H9 (cell line): ENCODE measurements around the gene CCAR1. TPM values are rescaled to one million over a fixed set of nuclear protein-coding genes. Genes with fewer than 3 reads are reported as not detected.

ENCODE experiments used
- DNase-seq: peaks from one replicate; pipeline ENCODE4 v3.0.0-alpha.2; 2017
- H2AFZ ChIP-seq: one replicate; pipeline ENCODE4 v1.6.1; 2013; ENCODE audit warnings: mild to moderate bottlenecking, low read length, control low read depth, moderate library complexity
- H2AK5ac ChIP-seq: 2 replicates; pipeline ENCODE4 v1.6.1; 2013; ENCODE audit warnings: low read length, control low read depth, mixed read lengths; ENCODE audit not compliant: insufficient read length
- H2BK120ac ChIP-seq: one replicate; pipeline ENCODE4 v1.6.1; 2013; ENCODE audit warnings: low read depth, mild to moderate bottlenecking, low read length, control low read depth, inconsistent platforms; ENCODE audit not compliant: poor library complexity, severe bottlenecking
- H2BK12ac ChIP-seq: 2 replicates; pipeline ENCODE4 v1.6.1; 2013; ENCODE audit warnings: low read length, control low read depth, mixed read lengths, low read depth; ENCODE audit not compliant: insufficient read length
- H2BK15ac ChIP-seq: 2 replicates; pipeline ENCODE4 v1.6.1; 2013; ENCODE audit warnings: low read depth, low read length, control low read depth
- H2BK20ac ChIP-seq: one replicate; pipeline ENCODE4 v1.6.1; 2013; ENCODE audit warnings: low read depth, mild to moderate bottlenecking, low read length, control low read depth, inconsistent platforms; ENCODE audit not compliant: poor library complexity, severe bottlenecking
- H2BK5ac ChIP-seq: 2 replicates; pipeline ENCODE4 v1.6.1; 2013; ENCODE audit warnings: low read length, control low read depth, mixed read lengths; ENCODE audit not compliant: insufficient read length
- H3K14ac ChIP-seq: 2 replicates; pipeline ENCODE4 v1.6.1; 2013; ENCODE audit warnings: low read length, control low read depth; ENCODE audit not compliant: insufficient read depth
- H3K18ac ChIP-seq: 2 replicates; pipeline ENCODE4 v1.6.1; 2013; ENCODE audit warnings: low read depth, mild to moderate bottlenecking, mixed read lengths, low read length, control low read depth; ENCODE audit not compliant: insufficient read length
- H3K23ac ChIP-seq: 2 replicates; pipeline ENCODE4 v1.6.1; 2013; ENCODE audit warnings: low read length, control low read depth, mixed read lengths, low read depth; ENCODE audit not compliant: insufficient read length
- H3K23me2 ChIP-seq: 2 replicates; pipeline ENCODE4 v1.6.1; 2013; ENCODE audit warnings: low read depth, mild to moderate bottlenecking, mixed read lengths, low read length, control low read depth; ENCODE audit not compliant: insufficient read length, poor library complexity, severe bottlenecking
- H3K27ac ChIP-seq: 2 replicates; pipeline ENCODE4 v1.5.1; 2013; ENCODE audit warnings: low read length, control low read depth, mixed read lengths, low read depth; ENCODE audit not compliant: insufficient read length
- H3K27me3 ChIP-seq: 2 replicates; pipeline ENCODE4 v1.6.1; 2013; ENCODE audit warnings: low read length, control low read depth, inconsistent platforms; ENCODE audit not compliant: insufficient read depth
- H3K4ac ChIP-seq: 2 replicates; pipeline ENCODE4 v1.6.1; 2013; ENCODE audit warnings: low read depth, mild to moderate bottlenecking, control low read depth, inconsistent platforms, low read length, moderate library complexity
- H3K4me1 ChIP-seq: 2 replicates; pipeline ENCODE4 v1.6.1; 2013; ENCODE audit warnings: low read length, control low read depth, inconsistent platforms; ENCODE audit not compliant: insufficient read depth
- H3K4me2 ChIP-seq: 2 replicates; pipeline ENCODE4 v1.6.1; 2013; ENCODE audit warnings: low read length, control low read depth, mixed read lengths; ENCODE audit not compliant: insufficient read length, insufficient read depth
- H3K56ac ChIP-seq: 2 replicates; pipeline ENCODE4 v1.6.1; 2013; ENCODE audit warnings: low read depth, mild to moderate bottlenecking, mixed read lengths, low read length, control low read depth; ENCODE audit not compliant: insufficient read length
- H3K79me1 ChIP-seq: 2 replicates; pipeline ENCODE4 v1.6.1; 2013; ENCODE audit warnings: low read depth, mild to moderate bottlenecking, moderate library complexity, low read length, control low read depth, inconsistent platforms; ENCODE audit not compliant: insufficient read depth, poor library complexity, severe bottlenecking
- H3K79me2 ChIP-seq: 2 replicates; pipeline ENCODE4 v1.6.1; 2013; ENCODE audit warnings: low read length, control low read depth, inconsistent platforms; ENCODE audit not compliant: insufficient read depth
- H3K9ac ChIP-seq: 2 replicates; pipeline ENCODE4 v1.6.1; 2013; ENCODE audit warnings: low read length, control low read depth, mixed read lengths; ENCODE audit not compliant: insufficient read length; ENCODE audit errors: extremely low read depth
- H3K9me3 ChIP-seq: one replicate; pipeline ENCODE4 v1.6.1; 2013; ENCODE audit warnings: low read depth, low read length, inconsistent platforms; ENCODE audit not compliant: control insufficient read depth
- H3T11ph ChIP-seq: one replicate; pipeline ENCODE4 v1.6.1; 2013; ENCODE audit warnings: mild to moderate bottlenecking, low read length, control low read depth, inconsistent platforms
- H4K20me1 ChIP-seq: one replicate; pipeline ENCODE4 v1.6.1; 2013; ENCODE audit not compliant: control insufficient read depth, insufficient read length, insufficient read depth
- H4K5ac ChIP-seq: 2 replicates; pipeline ENCODE4 v1.6.1; 2013; ENCODE audit warnings: low read depth, mild to moderate bottlenecking, mixed read lengths, low read length, control low read depth; ENCODE audit not compliant: insufficient read length
- H4K8ac ChIP-seq: replicated peaks from 2 replicates; pipeline ENCODE4 v1.6.1; 2013; ENCODE audit warnings: low read length, control low read depth, mixed read lengths, low read depth; ENCODE audit not compliant: insufficient read length
- H4K91ac ChIP-seq: 2 replicates; pipeline ENCODE4 v1.6.1; 2013; ENCODE audit warnings: low read depth, mild to moderate bottlenecking, moderate library complexity, mixed read lengths, low read length, control low read depth; ENCODE audit not compliant: insufficient read length
- H3K27ac Mint-ChIP-seq, 3 experiments: 2 replicates in 2 of 3; 3 replicates in 1 of 3; pipeline ENCODE4 v1.8.0; 2020 to 2021; ENCODE audit warnings: mixed read lengths in 3 of 3, mild to moderate bottlenecking in 1 of 3, moderate library complexity in 1 of 3
- H3K27me3 Mint-ChIP-seq: 2 replicates; pipeline ENCODE4 v1.8.0; 2021; ENCODE audit warnings: low read depth, mild to moderate bottlenecking, moderate library complexity, mixed read lengths
- H3K36me3 Mint-ChIP-seq, 3 experiments: 2 replicates in 2 of 3; 3 replicates in 1 of 3; pipeline ENCODE4 v1.8.0; 2020 to 2021; ENCODE audit warnings: low read depth in 3 of 3, mixed read lengths in 3 of 3; ENCODE audit not compliant: insufficient read depth in 1 of 3
- H3K4me1 Mint-ChIP-seq, 2 experiments: 2 replicates each; pipeline ENCODE4 v1.8.0; 2020; ENCODE audit warnings: mixed read lengths in 2 of 2
- H3K4me3 Mint-ChIP-seq, 2 experiments: 2 replicates in 1 of 2; 3 replicates in 1 of 2; pipeline ENCODE4 v1.8.0; 2020 to 2021; ENCODE audit warnings: mild to moderate bottlenecking in 2 of 2, mixed read lengths in 2 of 2, moderate library complexity in 1 of 2
- H3K9me3 Mint-ChIP-seq, 2 experiments: 2 replicates in 1 of 2; 3 replicates in 1 of 2; pipeline ENCODE4 v1.8.0; 2020; ENCODE audit warnings: mild to moderate bottlenecking in 2 of 2, mixed read lengths in 2 of 2, moderate library complexity in 1 of 2
- WGBS: extraction: QIAGEN DNeasy Blood & Tissue Kit; methylation state at CpG from one replicate; pipeline ENCODE4 v1.1.7; 2013; ENCODE audit warnings: missing lambda C conversion rate, low lambda C conversion rate, mixed read lengths; ENCODE audit not compliant: insufficient read length; ENCODE audit errors: extremely low coverage; 5-methylcytosine and 5-hydroxymethylcytosine counted together
- total RNA-seq: library from RNA; stranded (reverse); gene quantifications from 2 replicates; pipeline ENCODE4 v1.2.1, GENCODE V29; 2021
- TF ChIP-seq, protein P1 (sequence below): fragments of 200-600 bp; sonication (generic); conservative IDR thresholded peaks from 3 replicates; pipeline ENCODE4 v1.8.0; 2021; ENCODE audit warnings: antibody characterized with exemption, mild to moderate bottlenecking

CCAR1 gene
- total RNA-seq, 1 experiment from 2014 or later: 118 TPM

DNA sequence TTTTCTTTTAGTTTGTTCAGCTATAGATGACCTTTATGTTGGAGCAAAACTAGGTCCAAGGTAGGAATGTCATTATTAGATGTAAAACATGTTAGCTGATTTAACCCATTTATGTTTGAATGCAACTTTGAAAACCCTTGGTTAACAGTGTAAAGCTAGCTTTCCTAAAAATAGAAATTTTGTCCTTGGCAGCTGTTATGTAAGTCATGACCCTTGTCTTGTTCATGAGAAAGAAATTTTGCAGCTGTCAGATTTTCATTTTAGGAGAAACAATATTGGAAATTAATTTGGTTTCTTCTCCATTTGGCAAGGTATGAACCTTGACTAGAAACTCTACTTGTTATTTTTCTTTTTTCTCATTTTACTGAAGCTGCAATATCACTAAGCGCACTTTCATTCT is 23.9 kb upstream of the CCAR1 start:
- Histone ChIP-seq H4K20me1 (no peaks in the 10 kb centered on the region), H3K23me2 (no peaks in the 10 kb centered on the region), H3K18ac (no peak overlapping the region), H2BK12ac (no peak overlapping the region), H3K4me1 (no peaks in the 10 kb centered on the region), H2AK5ac (no peak overlapping the region), H2BK15ac (no peak overlapping the region), H2BK120ac (no peak overlapping the region), H3K79me1 (no peaks in the 10 kb centered on the region), H3K4ac (no peak overlapping the region), H2BK20ac (no peak overlapping the region), H3K9me3 (no peaks in the 10 kb centered on the region), H3K27ac (no peak overlapping the region), H3K14ac (no peak overlapping the region), H3K79me2 (no peaks in the 10 kb centered on the region), H3K9ac (no peak overlapping the region), H4K91ac (no peak overlapping the region), H3T11ph (no peak overlapping the region), H3K56ac (no peak overlapping the region), H3K27me3 (no peaks in the 10 kb centered on the region), H4K5ac (no peak overlapping the region), H3K4me2 (no peak overlapping the region), H3K23ac (no peak overlapping the region), H4K8ac (no peak overlapping the region), H2AFZ (no peak overlapping the region), H2BK5ac (no peak overlapping the region)
- TF ChIP-seq, protein P1, sequence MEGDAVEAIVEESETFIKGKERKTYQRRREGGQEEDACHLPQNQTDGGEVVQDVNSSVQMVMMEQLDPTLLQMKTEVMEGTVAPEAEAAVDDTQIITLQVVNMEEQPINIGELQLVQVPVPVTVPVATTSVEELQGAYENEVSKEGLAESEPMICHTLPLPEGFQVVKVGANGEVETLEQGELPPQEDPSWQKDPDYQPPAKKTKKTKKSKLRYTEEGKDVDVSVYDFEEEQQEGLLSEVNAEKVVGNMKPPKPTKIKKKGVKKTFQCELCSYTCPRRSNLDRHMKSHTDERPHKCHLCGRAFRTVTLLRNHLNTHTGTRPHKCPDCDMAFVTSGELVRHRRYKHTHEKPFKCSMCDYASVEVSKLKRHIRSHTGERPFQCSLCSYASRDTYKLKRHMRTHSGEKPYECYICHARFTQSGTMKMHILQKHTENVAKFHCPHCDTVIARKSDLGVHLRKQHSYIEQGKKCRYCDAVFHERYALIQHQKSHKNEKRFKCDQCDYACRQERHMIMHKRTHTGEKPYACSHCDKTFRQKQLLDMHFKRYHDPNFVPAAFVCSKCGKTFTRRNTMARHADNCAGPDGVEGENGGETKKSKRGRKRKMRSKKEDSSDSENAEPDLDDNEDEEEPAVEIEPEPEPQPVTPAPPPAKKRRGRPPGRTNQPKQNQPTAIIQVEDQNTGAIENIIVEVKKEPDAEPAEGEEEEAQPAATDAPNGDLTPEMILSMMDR: no peak
- no CpG with 5 or more reads among the region's 1 CpG for WGBS
- no peak for DNase-seq
- Mint-ChIP-seq H3K9me3 (no peaks in the 10 kb centered on the region), H3K4me3 (no peak overlapping the region), H3K4me1 (no peaks in the 10 kb centered on the region), H3K36me3 (peaks cover 0 to 2% (median 0%) of the 10 kb centered on the region in 3 experiments; a peak in 1 of 7 replicates), H3K27ac (peak overlapping the region in 1 of 3 experiments; percentile 77; a peak in 3 of 7 replicates), H3K27me3 (no peaks in the 10 kb centered on the region)
